MM.1S (cell line): Measurements from ENCODE around the gene SPACA9.

ENCODE experiments used
- DNase-seq: peaks from one replicate; pipeline ENCODE4 v3.0.0-alpha.2; 2015
- H2AFZ ChIP-seq: fragments of 300-600 bp; sonication (generic); 2 replicates; pipeline ENCODE4 v1.6.0; 2016; ENCODE audit warnings: antibody characterized with exemption, low read length
- H3F3A ChIP-seq: fragments of 300-600 bp; sonication (generic); 2 replicates; pipeline ENCODE4 v1.6.1; 2016; ENCODE audit warnings: mild to moderate bottlenecking, antibody characterized with exemption, low read length, moderate library complexity, mixed read lengths; ENCODE audit not compliant: insufficient read depth
- H3K27ac ChIP-seq: fragments of 300-600 bp; sonication (generic); 2 replicates; pipeline ENCODE4 v1.5.1; 2016; ENCODE audit warnings: mild to moderate bottlenecking, low read length
- H3K27me3 ChIP-seq: fragments of 300-600 bp; sonication (generic); replicated peaks from 2 replicates; pipeline ENCODE4 v1.6.0; 2016; ENCODE audit warnings: low read length; ENCODE audit not compliant: insufficient read depth
- H3K36me3 ChIP-seq: fragments of 300-600 bp; sonication (generic); replicated peaks from 2 replicates; pipeline ENCODE4 v1.6.1; 2016; ENCODE audit warnings: mild to moderate bottlenecking, low read length, mixed read lengths; ENCODE audit not compliant: insufficient read depth
- H3K4me1 ChIP-seq: fragments of 300-600 bp; sonication (generic); 2 replicates; pipeline ENCODE4 v1.6.1; 2016; ENCODE audit warnings: low read length, mixed read lengths
- H3K4me2 ChIP-seq: fragments of 300-600 bp; sonication (generic); 2 replicates; pipeline ENCODE4 v1.6.0; 2016; ENCODE audit warnings: low read depth, low read length
- H3K4me3 ChIP-seq: fragments of 300-600 bp; sonication (generic); 2 replicates; pipeline ENCODE4 v1.5.1; 2016; ENCODE audit warnings: low read length, mixed read lengths
- H3K79me2 ChIP-seq: fragments of 300-600 bp; sonication (generic); 2 replicates; pipeline ENCODE4 v1.6.1; 2016; ENCODE audit warnings: mixed run types, low read length, mixed read lengths
- H3K9ac ChIP-seq: fragments of 300-600 bp; sonication (generic); 2 replicates; pipeline ENCODE4 v1.6.1; 2016; ENCODE audit warnings: low read length, mixed read lengths
- H3K9me2 ChIP-seq: fragments of 300-600 bp; sonication (generic); replicated peaks from 2 replicates; pipeline ENCODE4 v1.6.1; 2016; ENCODE audit warnings: mild to moderate bottlenecking, low read length, mixed read lengths; ENCODE audit not compliant: insufficient read depth
- H3K9me3 ChIP-seq: fragments of 300-600 bp; sonication (generic); replicated peaks from 2 replicates; pipeline ENCODE4 v1.6.1; 2016; ENCODE audit warnings: mild to moderate bottlenecking, low read length, mixed read lengths; ENCODE audit not compliant: insufficient read depth
- H4K20me1 ChIP-seq: fragments of 300-600 bp; sonication (generic); 2 replicates; pipeline ENCODE4 v1.6.1; 2016; ENCODE audit warnings: mild to moderate bottlenecking, low read length, moderate library complexity, mixed read lengths; ENCODE audit not compliant: insufficient read depth
- CTCF ChIP-seq: fragments of 300-600 bp; sonication (generic); IDR thresholded peaks from 2 replicates; pipeline ENCODE4 v1.5.1; 2016; ENCODE audit warnings: antibody characterized with exemption, low read length, mixed read lengths
- EZH2 ChIP-seq: fragments of 300-600 bp; sonication (generic); optimal IDR thresholded peaks from 2 replicates; pipeline ENCODE3; 2017; ENCODE audit warnings: low read depth, mild to moderate bottlenecking, antibody characterized with exemption, low read length, mixed read lengths
- EZH2phosphoT487 ChIP-seq: fragments of 300-600 bp; sonication (generic); IDR thresholded peaks from 2 replicates; pipeline ENCODE4 v1.6.1; 2018; ENCODE audit warnings: antibody characterized with exemption, low read length

The SPACA9 gene

GRCh38 chr9:132840980-132841379 lies 37.7 kb upstream of the SPACA9 start:
- TF ChIP-seq CTCF, result no peak
- no peak for TF ChIP-seq EZH2phosphoT487
- no peak for TF ChIP-seq EZH2
- Histone ChIP-seq H3K27ac (no peak overlapping the region), H4K20me1 (no peaks in the 10 kb centered on the region), H3F3A (no peaks in the 10 kb centered on the region), H3K9me3 (no peaks in the 10 kb centered on the region), H2AFZ (no peak overlapping the region), H3K9me2 (no peaks in the 10 kb centered on the region), H3K27me3 (no peaks in the 10 kb centered on the region), H3K4me1 (no peaks in the 10 kb centered on the region), H3K4me3 (no peak overlapping the region), H3K79me2 (no peaks in the 10 kb centered on the region), H3K36me3 (no peaks in the 10 kb centered on the region), H3K9ac (no peak overlapping the region), H3K4me2 (no peak overlapping the region)
- no peak for DNase-seq

GRCh38 chr9:132842124-132843044 lies 36.3 kb upstream of the SPACA9 start:
- TF ChIP-seq CTCF, result no peak
- no peak for TF ChIP-seq EZH2phosphoT487
- no peak for TF ChIP-seq EZH2
- Histone ChIP-seq H3K79me2 (no peaks in the 10 kb centered on the region), H3K27me3 (no peaks in the 10 kb centered on the region), H4K20me1 (no peaks in the 10 kb centered on the region), H3K4me2 (no peak overlapping the region), H2AFZ (no peak overlapping the region), H3K4me1 (no peaks in the 10 kb centered on the region), H3K9me3 (no peaks in the 10 kb centered on the region), H3K9ac (no peak overlapping the region), H3K27ac (no peak overlapping the region), H3F3A (no peaks in the 10 kb centered on the region), H3K4me3 (no peak overlapping the region), H3K36me3 (no peaks in the 10 kb centered on the region), H3K9me2 (no peaks in the 10 kb centered on the region)
- no peak for DNase-seq

GRCh38 chr9:132846109-132846917 lies 32.4 kb upstream of the SPACA9 start:
- no peak overlapping the region for H3K27ac ChIP-seq
- no peak overlapping the region for H2AFZ ChIP-seq
- H3K27me3 ChIP-seq, result no peaks in the 10 kb centered on the region
- no peak overlapping the region for H3K4me2 ChIP-seq
- peaks cover 7% of the 10 kb centered on the region for H3F3A ChIP-seq
- TF ChIP-seq EZH2phosphoT487 (no peak), CTCF (no peak), EZH2 (no peak)
- DNase-seq, result no peak
- no peak overlapping the region for H3K9ac ChIP-seq
- no peaks in the 10 kb centered on the region for H3K36me3 ChIP-seq
- no peak overlapping the region for H3K4me3 ChIP-seq
- no peaks in the 10 kb centered on the region for H3K9me2 ChIP-seq
- H4K20me1 ChIP-seq, result no peaks in the 10 kb centered on the region
- no peaks in the 10 kb centered on the region for H3K9me3 ChIP-seq
- H3K79me2 ChIP-seq, result no peaks in the 10 kb centered on the region
- peaks cover 9% of the 10 kb centered on the region for H3K4me1 ChIP-seq
